HG02870 (cell line): ENCODE data around the gene POLDIP3.

Experiments used
- ATAC-seq: cut with Tn5 transposase; IDR thresholded peaks from one replicate; pipeline ENCODE4 v1.9.1; 2021; ENCODE audit warnings: mild to moderate bottlenecking, moderate library complexity; ENCODE audit not compliant: unreplicated experiment

POLDIP3 gene

DNA sequence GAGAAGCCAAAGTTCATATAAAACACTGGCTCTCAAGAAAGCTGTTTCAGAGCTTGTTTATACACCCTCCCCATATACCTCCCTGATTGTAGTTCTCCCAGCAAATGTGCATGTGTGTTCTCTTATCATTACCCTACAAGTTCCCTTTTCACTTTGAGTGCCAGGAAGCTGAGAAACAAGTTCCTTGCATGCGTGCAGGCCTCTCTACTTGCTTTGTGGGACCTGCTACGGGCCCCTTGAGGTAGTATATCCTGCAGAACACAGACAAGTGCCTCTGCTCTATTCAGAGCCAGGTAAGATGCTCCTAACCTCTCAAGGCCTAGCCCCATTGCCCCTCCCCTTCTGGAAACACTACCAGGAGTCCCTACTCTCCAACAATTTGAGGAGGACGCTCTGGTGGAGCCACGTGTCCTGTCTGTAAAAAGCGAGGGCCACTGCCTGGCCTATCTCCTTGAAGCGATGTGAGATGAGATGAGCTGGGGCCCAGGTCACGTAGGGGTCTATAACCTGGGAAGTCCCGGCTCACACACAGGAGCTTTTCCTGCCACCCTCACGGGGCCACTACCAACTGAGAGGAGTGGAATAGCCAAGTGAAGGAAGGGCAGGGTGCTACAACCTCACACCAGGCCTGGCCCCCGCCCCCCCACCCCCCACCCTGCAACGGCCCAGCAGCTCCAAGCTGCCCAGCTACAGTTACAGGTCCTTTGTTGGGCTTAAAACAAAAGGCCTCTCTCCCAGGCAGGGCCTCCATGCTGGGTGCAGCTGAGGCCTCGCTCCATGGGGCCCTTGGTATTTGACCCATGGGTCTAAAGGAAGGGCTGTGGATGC lies 28.3 kb upstream of the POLDIP3 start:
- no peak for ATAC-seq

DNA sequence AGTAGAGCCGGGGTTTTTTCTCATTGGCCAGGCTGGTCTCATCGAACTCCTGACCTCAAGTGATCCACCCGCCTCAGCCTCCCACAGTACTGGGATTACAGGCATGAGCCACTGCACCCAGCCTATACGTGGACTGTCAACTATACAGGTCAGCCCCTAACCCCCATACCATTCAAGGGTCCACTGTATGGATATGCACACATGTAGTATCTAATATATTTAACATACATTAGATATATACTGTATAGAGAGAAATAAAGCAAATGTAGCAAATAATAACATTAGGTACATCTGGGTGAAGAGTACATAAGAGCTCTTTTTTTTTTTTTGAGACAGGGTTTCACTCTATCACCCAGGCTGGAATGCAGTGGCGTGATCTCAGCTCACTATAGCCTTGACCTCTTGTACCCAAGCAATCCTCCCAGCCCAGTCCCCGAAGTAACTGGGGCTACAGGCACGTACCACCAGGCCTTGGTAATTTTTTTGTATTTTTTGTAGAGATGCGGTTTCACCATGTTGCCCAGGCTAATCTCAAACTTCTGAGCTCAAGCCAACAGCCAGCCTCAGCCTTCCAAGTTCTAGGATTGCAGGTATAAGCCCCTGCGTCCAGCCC lies 27.2 kb upstream of the POLDIP3 start:
- ATAC-seq = no peak

DNA sequence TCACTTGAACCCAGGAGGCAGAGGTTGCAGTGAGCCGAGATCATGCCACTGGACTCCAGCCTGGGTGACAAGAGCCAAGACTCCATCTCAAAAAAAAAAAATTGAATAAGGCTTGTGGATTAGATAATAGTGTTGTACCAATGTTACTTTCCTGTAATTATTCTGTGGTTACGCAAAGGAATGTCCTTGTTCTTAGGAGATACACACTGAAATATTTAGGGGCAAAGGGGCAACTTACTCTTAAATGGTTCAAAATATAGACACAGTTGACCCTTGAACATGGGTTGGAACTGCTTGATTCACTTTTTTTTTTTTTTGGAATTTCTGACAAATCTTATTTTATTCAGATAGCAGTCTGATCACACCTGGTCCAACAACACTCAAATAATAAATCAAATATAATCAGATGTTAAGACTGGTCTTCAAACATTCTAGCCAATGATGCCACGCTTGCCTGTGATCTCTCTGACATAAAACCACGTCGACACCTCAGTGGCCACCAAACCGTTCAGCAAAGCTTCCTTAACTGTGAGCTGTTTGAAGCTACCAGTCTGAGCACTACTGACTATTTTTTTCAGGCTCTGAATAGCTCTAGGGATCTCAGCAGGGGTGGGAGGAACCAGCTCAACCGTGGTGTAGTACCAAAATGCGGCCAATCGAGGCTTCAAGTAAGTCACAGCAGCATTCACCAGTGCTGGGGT lies 25.0 kb upstream of the POLDIP3 start:
- ATAC-seq = no peak

DNA sequence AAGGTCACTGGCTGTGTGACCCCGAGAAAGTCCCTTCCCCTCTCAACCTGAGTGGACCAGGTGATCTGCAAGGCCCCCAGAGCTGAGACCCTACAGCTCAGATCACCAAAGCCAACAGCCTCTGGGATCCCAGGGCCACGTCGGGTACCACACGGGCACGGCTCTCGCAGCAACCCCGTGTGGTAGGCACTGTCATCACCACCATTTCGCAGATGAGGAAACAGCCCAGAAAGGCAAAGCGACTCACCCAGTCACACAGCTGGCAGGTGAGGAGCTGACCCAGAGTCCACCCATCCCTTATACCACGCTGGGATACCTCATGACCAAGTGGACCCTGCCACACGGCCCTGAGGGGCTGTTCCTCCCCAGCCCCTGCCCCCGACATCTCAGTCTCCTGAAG lies 22.9 kb upstream of the POLDIP3 start:
- ATAC-seq = no peak

DNA sequence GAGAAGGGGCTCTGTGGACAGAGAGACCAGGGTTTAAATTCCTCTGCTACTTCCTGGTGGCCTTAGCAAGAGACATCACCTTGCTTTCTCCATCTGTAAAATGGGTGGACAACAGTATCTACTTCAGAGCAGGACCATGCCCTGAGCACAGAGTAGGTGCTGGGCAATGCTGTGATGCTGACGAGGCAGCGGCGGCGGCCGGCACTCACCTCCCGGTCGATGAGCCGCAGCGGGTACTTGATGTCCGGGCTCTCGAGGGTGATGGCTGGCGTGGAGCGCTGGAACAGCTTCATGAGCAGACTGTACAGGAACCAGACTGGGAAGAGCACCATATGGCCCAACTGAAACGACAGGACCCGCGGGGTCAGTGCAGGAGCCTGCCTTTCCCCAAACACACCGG lies 21.8 kb upstream of the POLDIP3 start:
- ATAC-seq = no peak

DNA sequence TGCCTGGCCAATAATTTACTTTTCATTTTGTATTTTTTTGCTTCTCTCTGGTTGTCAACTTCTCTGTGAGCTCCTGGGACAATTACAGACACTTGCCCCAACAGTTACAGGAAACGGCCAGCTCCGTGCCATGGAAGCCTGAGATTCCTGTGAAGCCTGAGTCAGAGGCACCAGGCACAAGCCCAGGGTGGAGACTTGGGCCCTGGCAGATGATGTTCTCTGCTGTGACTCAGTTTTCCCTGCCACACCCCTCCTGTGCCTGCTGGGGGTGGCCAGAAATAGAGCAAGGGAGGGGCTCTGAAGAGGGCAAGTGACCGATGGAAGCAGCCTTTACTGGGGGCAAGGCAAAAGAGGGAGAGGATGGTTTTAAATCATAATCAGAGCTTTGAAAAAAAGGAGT lies 20.8 kb upstream of the POLDIP3 start:
- ATAC-seq = no peak

DNA sequence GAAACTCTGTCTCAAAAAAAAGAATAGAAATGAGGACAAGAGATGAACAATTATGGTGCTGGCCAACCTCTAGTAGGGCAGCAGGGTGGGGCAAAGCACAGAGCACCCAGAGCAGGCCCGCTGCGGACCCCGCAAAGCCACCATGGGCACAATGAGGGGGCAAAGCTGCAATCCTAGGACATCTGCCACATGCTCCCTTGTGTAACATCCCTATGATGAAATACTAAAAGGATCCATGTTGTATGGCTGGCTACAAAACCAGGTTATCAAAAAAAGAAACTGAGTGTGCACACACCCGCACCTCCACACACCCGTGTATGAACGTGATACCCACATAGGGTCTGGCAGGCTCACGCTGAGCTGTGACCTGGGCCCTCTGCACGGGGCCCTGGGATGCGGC lies 18.3 kb upstream of the POLDIP3 start:
- no peak for ATAC-seq

DNA sequence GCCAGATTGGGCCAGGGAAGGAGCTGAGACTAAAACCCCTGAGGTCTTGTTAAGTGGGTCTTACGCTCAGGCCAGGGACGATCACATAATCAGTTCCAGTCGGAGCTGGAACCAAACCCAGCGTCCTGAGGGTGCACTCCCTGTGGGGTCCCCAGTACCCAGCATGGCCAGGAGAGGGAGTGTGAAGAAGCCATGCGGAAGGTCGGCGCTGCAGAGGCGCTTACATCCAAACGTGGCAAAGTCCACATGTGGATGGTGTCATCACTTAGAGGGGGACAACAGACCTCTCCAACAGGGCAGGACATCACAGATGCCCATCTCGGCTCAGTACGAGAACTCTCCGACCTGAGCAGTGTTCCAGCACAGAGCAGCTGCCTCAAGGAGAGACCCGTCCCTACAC lies 17.4 kb upstream of the POLDIP3 start:
- no peak for ATAC-seq

DNA sequence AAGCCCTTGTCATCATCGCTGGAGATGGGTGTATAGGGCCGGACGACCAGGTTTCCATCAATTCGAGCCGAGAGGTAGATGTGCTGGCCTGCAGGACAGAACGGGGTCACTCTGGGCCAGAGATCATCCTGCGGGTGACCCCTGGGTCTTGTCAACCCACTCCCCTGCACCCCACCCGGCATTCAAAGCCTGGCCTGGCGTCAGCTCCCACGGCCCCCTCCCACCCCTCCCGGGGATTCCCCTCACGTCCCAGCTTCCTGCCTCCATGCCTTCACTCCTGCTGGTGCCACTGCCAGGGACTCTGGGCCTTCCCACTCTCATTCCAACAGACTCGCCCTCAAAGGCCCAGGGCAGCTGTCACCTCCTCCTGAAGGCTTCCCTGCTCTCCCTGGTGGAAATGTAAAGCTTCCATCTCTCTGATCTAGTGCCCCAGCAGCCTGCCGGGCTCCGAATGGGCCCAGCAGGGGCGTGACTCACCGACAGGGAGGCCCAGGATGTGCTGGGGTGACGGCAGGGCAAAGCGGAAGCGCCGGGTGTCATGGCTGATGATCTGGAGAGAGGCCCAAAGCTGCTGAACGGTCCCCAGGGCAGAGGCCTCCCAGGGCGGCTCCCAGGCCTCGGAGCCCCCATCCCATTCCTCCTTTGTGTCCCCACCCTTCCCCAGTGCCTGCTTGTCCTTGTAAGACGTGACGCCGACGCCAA lies 16.4 kb upstream of the POLDIP3 start:
- no peak for ATAC-seq

DNA sequence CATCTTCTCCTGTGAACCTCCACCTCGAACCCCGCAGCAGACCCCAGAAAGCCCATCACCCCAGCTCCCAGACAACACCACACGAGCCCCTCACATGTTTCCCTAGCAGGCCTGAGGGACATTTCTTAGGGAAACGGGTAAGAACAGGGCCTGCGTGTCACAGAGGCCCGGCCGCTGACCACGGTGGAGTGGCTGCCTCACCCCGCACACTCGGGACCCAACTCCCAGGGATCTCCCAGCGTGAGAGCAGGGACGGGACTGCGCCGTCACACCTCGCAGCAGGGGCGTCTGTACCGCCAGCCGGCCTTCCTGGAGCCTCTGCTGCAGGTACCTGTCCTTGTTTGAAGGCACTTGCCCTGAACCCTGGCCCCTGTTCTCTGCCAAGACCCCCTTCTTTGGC lies 15.5 kb upstream of the POLDIP3 start:
- no peak for ATAC-seq

DNA sequence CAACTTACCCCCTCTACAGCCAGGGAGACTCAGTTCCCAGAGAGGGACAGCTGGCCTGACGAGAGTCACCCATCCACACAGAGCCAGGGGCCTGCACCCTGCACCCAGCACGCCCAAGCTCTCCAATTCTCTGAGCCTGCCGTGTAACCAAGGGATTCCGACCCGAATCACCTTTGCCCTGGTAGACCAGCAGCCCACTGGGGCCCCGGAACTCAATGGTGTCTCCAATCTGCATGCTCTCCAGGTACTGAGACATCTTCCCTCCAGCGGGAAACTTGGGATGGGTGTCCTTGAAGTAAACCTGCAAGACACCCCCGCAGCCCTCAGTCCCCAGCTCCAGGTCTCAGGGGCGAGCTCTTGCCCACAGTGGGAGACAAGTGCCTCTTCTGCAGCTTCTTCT lies 13.3 kb upstream of the POLDIP3 start:
- no peak for ATAC-seq

DNA sequence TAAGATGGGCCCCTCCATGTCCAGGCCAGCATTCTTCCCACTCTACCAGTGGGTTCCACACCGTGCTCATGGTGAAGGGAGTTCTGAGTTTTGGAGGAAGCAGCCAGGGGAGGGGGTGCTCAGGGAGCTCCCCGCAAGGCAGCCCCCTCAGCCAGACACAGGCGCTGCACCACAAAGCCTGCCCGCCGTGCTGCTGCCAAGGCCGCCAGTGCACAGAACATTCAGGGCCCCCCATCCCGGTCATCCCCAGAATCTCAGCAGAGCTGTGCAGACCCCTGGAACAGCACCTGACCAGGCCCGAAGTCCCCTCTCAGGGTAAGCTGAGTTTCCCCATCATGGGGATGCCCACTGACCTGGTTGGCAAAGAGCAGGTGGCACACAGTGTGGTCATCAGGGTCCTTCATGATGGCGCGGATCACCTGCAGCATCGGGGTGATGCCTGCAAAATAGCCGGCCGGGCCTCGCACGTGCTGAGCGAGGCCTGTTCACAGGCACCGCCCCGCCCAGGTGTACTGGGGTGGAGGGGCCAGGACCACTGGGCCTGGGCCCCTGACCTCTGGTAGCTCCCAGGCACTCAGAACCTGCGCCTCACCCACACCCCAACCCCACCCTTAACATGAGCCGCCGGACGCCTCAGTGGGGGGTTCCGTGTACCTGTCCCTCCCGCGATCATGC lies 12.4 kb upstream of the POLDIP3 start:
- ATAC-seq = no peak

DNA sequence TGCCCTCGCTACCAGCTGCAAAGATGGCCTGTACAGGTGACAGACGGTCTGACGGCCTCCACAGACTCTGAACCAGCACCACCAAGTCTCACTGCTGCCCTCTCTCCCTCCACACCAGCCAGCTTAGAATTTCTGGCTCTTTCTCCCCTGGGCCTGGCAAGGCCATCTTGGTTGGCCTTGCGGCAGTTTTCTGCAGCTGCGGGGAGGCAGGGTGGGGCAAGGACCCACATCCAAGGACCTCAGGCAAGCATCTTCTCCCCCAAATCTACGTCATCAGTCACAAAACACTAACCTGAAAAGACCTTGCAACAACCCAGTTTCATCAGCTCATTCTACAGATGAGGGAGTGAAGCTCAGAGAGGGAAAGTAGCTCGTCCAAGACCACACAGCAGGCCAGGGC lies 11.7 kb upstream of the POLDIP3 start:
- ATAC-seq = no peak

DNA sequence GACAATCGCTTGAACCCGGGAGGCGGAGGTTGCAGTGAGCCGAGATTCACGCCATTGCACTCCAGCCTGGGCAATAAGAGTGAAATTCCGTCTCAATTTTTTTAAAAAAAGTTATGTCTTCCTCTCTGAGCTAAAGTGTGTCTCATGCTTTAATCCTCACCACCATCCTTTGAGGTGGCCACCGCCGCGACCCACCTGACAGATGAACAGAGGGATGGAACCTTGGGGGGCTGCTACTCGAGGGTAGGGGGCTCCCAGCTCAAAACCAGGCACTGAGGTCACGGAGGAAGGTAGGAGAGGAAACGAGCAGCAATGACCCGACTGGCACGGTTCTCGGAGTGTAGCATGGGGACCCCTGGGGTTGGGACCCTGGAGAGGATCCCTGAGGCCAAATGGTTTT lies 10.7 kb upstream of the POLDIP3 start:
- no peak for ATAC-seq

DNA sequence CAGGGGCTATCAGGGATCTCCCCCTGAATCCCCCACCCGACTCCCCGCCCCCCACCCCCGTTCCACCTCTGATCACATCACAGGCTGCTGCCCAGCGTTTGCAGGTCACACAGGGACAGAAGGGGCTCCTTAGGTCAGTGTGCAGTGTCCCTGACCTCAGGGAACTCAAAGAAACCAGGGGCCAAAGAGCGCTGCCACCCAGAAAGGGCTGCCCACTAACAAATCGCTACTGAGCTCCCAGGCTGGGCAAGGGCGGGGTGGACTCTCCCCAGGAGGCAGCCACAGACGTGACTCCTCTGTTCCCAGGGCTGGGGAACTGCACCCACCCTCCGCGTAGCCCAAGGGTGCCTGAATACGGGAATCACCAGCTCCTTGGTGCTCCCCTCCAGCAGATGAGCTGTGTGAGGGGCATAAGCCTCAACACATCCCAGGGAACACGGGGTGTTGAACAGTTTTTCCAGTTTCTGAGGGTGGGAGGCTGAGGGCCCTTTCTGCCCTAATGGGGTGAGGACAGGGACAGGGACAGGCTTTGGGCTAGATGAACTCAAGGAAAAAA lies 9.9 kb upstream of the POLDIP3 start:
- ATAC-seq = no peak

DNA sequence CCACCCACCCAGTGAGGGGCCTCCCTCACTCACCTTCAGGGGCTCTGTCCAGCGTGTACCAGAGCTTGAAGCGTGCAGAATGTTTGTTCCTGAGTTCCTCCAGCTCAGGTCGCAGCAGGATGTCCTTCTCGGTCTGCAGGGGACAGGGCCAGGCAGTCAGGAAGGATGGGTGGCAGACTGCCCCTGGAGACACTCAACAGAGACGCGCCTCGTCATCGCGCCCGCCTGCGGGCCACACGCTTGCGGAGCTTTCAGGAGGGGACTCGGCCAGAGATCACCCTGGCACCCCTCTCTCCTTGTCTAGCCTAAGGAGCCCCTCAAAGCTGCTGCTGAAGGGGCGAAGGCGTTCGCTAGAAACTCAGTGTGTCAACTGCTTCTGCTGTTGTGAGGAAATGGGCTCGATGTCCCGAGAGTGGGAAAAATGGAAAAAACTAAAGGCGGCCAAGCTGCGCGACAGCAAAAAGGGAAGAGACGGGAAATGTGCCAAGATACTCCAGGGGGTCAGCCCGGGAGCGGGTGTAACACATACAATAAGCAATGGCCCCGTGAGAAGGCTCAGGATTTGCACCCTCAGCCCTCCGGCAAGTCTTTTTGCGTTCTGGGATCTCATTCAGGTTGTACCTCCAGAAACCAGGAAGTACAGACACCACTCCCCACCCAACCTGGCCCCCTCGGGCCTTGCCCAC lies 9.2 kb upstream of the POLDIP3 start:
- no peak for ATAC-seq

DNA sequence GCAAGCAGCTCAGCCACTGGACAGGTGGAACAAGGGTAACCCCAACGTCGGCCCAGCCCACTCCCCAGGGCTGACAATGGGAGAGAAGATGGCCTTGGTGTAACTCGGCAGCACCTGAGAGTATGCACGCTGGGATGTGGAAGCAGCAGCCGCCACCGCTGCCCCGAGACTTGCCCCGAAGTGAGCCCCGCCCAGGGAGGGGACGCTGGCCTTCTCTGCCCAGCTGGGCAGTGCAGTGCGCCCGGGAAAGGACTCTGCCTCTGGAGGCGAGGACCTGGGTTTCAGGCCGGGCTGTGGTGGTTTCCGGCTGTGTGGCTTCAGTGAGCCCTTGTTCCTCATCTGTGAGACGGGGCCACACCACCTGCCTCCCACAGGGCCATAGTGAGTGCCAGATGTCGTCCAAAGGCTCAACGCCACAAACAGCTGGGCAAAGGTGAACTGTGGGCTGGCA lies 8.6 kb upstream of the POLDIP3 start:
- ATAC-seq = peak; percentile 47

DNA sequence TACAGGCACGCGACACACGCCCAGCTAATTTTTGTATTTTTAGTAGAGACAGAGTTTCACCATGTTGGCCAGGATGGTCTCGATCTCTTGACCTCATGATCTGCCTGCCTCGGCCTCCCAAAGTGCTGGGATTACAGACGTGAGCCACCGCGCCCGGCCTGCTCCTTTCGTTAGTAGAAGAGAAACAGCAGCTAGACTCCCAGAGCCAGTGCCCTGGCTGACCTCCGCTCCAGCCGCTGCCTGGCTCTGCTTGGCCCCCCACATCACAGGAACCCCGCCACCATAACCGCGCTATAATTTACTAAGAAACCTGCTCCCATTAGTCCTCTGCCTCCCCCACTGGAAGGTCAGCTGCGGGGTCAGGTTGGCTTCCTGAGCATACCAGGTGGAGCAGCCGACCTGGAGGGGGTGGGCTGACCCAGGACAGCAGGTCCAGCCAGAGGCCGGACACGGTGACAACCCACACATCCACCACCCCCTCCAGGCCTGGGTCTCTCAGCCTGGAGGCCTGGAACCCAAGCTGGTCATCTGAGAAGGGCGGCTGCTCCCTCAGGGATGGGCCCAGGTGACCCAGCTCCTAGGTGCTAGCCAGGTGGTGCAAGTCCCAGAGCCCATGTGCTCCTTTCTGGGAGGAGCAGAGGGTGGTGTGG lies 7.5 kb upstream of the POLDIP3 start:
- ATAC-seq = no peak

DNA sequence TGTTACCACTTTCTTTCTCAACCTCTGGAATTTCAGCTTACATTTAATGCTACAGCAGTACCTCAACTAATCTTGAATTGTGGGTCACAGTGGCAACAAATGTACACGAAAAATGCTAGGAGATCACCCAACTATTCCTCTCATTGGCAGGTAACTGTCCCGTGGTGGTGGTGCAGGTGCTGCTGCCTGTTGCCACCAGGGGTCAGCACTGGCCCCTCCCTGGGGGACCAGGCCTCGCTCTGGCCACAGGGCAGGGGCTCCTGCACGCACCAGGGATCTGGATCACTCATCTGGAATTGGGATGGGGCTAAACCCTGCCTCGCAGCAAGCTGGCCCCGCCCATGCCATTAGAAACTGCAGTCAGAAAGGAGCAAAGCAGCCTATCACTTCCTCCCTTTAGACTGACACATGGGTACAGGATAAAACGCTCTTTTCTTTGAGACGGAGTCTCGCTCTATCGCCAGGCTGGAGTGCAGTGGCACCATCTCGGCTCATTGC lies 6.9 kb upstream of the POLDIP3 start:
- no peak for ATAC-seq
